Activated T-helper 1 cell treated with Interleukin-2 at 50 U/mL for 16 hours (primary cell): ENCODE data around the gene RNF141.

Source experiments
- DNase-seq: peaks from one replicate; pipeline ENCODE4 v3.0.0-alpha.2; 2020; ENCODE audit warnings: low read depth

The RNF141 gene

GRCh38 chr11:10561043-10561818, 20.2 kb upstream of the RNF141 start:
- no peak for DNase-seq

- no peak for DNase-seq
Observed at GRCh38 chr11:10558288-10558687, 17.3 kb upstream of the RNF141 start.

- DNase-seq, result no peak
Observed at GRCh38 chr11:10556590-10556989, 15.6 kb upstream of the RNF141 start.

- DNase-seq, result no peak
Observed at GRCh38 chr11:10551845-10552352, 10.9 kb upstream of the RNF141 start.

GRCh38 chr11:10551290-10551592, 10.3 kb upstream of the RNF141 start:
- DNase-seq, result no peak

- DNase-seq, result no peak
Observed at GRCh38 chr11:10550503-10551289, 9.7 kb upstream of the RNF141 start.

- no peak for DNase-seq
Observed at GRCh38 chr11:10544491-10545465, 3.8 kb upstream of the RNF141 start.

GRCh38 chr11:10543782-10544181, 2.8 kb upstream of the RNF141 start:
- DNase-seq, result no peak

- no peak for DNase-seq
Observed at GRCh38 chr11:10542776-10543175, 1.8 kb upstream of the RNF141 start.

- no peak for DNase-seq
Observed at GRCh38 chr11:10541561-10541930, 559 bp upstream of the RNF141 start.

- DNase-seq, result no peak
Observed at GRCh38 chr11:10540546-10540914, 457 bp downstream of the RNF141 start.

GRCh38 chr11:10539339-10539738, 1.6 kb downstream of the RNF141 start:
- DNase-seq, result no peak

GRCh38 chr11:10538924-10539323, 2.1 kb downstream of the RNF141 start:
- DNase-seq, result no peak

- DNase-seq, result no peak
Observed at GRCh38 chr11:10537600-10537999, 3.4 kb downstream of the RNF141 start.

- no peak for DNase-seq
Observed at GRCh38 chr11:10534316-10534715, 6.7 kb downstream of the RNF141 start.

GRCh38 chr11:10533323-10533722, 7.7 kb downstream of the RNF141 start:
- no peak for DNase-seq

- no peak for DNase-seq
Observed at GRCh38 chr11:10532526-10532925, 8.5 kb downstream of the RNF141 start.

GRCh38 chr11:10529279-10529678, 11.7 kb downstream of the RNF141 start:
- no peak for DNase-seq

GRCh38 chr11:10528121-10528520, 12.9 kb downstream of the RNF141 start:
- DNase-seq, result no peak

- DNase-seq, result no peak
Observed at GRCh38 chr11:10526974-10527918, 13.7 kb downstream of the RNF141 start.

GRCh38 chr11:10524471-10524870, 16.5 kb downstream of the RNF141 start:
- DNase-seq, result no peak
